HG02759 (cell line): ENCODE data around the gene C10orf143.

Source experiments
- ATAC-seq: cut with Tn5 transposase; IDR thresholded peaks from one replicate; pipeline ENCODE4 v1.9.1; 2021; ENCODE audit warnings: mild to moderate bottlenecking, moderate library complexity; ENCODE audit not compliant: unreplicated experiment

Gene C10orf143

DNA sequence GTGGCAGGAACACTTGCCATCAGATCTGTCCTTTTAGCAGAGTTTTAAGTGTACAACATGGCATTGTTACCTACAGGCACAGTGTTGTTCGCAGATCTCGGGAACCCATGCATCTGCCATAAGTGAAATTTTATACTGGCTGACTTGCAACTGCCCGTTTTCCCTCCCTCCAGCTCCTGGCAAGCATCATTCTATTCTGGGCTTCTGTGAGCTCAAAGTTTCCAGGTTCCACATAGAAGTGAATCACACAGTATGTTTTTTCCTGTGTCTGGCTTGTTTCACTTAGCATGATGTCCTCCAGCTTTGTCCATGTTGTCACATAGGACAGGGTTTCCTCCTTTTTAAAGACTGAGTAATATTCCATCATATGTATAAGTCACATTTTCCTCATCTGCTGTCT lies 56.6 kb downstream of the C10orf143 start:
- ATAC-seq, result no peak

- no peak for ATAC-seq
Observed at GRCh38 chr10:130053561-130053960, 57.1 kb downstream of the C10orf143 start.

DNA sequence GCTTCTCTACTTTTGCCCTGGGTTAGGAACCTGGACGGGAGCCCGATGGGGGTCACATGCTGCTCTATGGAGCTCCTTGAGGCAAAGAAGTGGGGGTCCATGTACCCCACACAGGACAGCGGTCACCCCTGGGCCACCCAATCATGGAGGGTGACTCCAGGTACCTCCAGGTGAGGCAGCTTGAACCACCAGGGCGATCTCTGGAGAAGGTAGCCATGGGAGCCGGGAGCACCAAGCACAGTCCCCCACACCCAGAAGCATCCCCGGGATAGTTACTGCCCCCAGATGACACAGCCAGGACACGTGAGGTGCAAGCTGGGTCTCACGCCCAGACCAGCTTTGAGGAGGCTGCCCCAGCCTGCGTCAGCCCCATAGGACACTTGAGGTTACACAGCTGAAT lies 58.4 kb downstream of the C10orf143 start:
- ATAC-seq, result no peak

DNA sequence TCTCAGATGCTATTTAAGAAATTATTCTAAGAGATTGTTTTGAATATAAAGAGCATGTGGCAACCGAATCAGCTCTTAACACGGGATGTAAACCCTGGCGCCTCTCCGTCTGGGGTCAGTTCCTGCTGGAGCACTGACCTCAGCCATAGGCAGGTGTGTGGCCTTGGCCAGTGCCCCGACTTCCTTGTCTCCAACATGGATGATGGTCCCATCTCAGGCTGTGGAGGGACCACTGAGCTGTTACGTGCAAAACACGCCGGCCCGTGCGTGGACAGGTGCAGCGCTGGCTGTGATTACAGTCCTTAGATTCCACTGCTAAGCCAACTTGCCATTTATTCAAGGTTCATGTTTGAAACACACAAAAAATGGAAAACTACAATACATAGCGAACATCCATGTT lies 59.9 kb downstream of the C10orf143 start:
- ATAC-seq, result no peak

DNA sequence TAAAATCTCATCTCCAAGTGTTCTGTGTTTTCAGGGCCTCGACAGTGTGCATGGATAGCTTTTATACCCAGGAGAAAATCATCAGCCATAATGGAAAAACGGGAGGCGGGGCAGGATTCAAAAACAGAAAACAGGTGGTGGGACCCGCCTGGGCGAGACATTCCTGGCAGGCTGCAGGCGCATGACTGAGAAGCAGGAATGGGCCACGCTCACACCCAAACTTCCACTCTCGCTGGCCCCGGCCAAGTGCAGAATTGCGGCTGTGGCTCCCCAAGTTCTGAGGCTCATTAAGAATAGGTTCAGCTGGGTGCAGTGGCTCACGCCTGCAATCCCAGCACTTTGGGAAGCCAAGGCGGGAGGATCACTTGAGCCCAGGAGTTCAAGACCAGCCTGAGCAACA lies 60.6 kb downstream of the C10orf143 start:
- no peak for ATAC-seq

- ATAC-seq, result no peak
Observed at GRCh38 chr10:130049244-130049643, 61.4 kb downstream of the C10orf143 start.

- ATAC-seq, result no peak
Observed at GRCh38 chr10:130048081-130048480, 62.5 kb downstream of the C10orf143 start.

DNA sequence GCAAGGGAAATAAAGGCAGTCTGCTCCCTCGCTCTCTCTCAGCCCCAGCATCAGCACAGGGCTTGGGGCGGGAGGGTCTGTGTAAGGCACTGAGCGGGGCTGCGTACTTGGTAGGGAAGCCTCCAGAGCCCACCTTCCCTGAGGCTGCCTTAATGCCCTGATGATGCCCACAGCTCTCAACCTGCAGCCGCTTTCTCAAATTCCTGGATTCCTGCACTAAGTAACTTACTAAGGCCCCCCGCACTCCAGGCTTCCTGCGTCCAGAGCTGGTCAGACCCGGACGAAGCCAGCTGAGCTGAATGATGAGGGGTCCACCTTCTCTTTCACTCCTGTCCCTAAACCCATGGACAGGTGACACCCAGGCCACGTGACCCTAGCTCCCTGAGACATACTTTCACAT lies 63.3 kb downstream of the C10orf143 start:
- no peak for ATAC-seq

DNA sequence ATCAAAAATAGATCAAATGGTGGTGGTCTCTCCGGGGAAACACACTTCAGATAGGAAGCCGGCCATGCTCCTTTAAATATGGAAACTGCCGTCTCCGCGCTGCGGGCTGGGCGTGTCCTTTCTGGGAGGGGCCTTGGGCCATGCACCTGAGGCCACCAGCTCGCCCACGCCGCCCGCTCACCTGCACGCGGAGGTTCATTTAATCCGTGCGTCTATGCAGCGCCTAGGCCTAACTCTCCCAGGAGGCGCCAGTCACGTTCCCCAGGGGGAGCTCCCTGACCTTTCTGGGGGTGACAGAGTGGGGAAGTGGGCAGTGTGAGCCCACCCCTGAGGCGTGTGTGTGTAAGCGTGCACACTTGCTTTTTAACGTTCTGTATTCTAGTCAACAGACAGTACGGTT lies 64.0 kb downstream of the C10orf143 start:
- ATAC-seq, result no peak

GRCh38 chr10:130045801-130046321 lies 64.8 kb downstream of the C10orf143 start:
- ATAC-seq, result no peak

DNA sequence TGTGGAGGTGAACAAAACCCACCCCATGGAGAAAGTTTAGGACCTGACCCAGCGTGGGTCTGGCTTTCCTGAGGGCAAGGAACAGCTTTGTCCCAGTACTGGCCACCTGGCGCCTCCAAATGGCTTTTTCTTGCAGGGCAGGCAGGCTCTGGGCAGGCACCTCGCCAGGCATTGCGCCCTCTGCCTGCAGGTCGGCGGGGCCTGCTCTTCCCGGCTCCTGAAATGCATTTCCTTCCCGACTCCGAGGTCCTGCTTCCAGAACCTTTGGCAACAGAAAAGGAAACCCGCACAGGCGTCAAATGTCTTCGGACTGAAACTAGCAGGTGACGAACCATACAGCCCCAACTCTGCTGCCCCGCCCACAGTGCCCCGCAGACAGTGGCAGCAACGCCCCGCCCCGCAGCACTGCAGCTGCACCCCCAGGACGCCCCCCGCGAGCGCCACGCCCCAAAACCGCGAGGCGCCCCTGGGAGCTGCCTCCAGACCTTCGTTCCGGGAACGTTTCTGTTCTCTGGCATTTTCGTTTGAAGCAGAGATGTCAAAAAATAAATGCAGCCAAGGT lies 65.5 kb downstream of the C10orf143 start:
- no peak for ATAC-seq

GRCh38 chr10:130044067-130045061 lies 66.3 kb downstream of the C10orf143 start:
- ATAC-seq, result no peak

DNA sequence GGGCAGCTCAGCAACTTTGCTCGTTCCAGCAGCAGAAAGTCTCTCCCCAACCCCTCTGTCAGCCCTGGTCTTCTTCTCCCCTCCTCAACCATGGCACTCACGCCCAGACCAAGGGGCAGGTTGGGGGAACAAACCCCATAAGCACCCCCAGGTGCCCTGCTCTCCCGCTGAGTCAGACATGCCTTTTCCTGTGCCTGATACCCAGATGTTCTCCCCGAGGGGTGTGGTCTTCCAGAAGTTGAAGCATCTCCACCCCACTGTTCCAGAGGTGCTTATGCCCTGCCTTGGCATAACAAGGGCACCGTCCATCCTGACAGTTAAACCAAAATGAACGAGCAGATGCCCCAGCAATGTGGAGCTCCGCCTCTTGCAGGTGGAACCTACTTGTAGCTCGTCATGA lies 67.1 kb downstream of the C10orf143 start:
- no peak for ATAC-seq

GRCh38 chr10:130042381-130042780 lies 68.2 kb downstream of the C10orf143 start:
- no peak for ATAC-seq

GRCh38 chr10:130041451-130042371 lies 68.9 kb downstream of the C10orf143 start:
- no peak for ATAC-seq

GRCh38 chr10:130040817-130041330 lies 69.8 kb downstream of the C10orf143 start:
- ATAC-seq, result no peak

GRCh38 chr10:130040351-130040750 lies 70.3 kb downstream of the C10orf143 start:
- no peak for ATAC-seq

- no peak for ATAC-seq
Observed at GRCh38 chr10:130039141-130039540, 71.5 kb downstream of the C10orf143 start.

- no peak for ATAC-seq
Observed at GRCh38 chr10:130038611-130039109, 72.0 kb downstream of the C10orf143 start.

DNA sequence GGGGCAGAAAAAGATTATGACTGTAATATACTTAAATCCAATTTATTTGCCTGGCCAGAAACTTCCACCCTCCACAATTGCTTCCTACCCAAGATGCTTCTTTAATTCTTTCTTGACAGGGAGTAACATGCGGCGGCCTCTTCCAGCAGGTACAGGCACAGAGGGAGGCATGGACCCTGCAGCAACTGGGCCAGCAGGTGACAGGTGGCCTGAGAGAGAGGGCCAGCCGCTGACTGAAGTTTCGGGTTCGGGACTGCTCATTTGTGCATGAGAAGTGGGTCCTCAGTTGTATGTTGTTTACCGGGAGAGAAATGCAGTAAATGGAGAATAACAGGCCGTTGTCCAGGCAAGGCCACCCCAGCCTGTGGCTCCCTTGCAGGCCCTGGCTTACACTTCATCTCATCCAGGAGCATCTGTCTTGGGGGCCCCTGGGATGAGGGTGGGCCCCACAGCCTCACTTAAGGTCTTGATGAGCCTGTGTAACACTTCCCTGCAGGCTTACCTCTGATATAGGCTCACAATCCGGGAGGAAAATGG lies 72.5 kb downstream of the C10orf143 start:
- no peak for ATAC-seq
